Trophoblast cell (in vitro differentiated cells and primary cell): Measurements from ENCODE around the gene TNRC6C.

ENCODE experiments used
- DNase-seq, 2 donors: peaks; one replicate each; pipeline ENCODE4 v3.0.0-alpha.2; 2016
- H2AFZ ChIP-seq: 2 replicates; pipeline ENCODE4 v1.6.1; 2013; ENCODE audit warnings: low read length, moderate library complexity, mild to moderate bottlenecking; ENCODE audit not compliant: insufficient read depth, poor library complexity
- H2AK5ac ChIP-seq: 2 replicates; pipeline ENCODE4 v1.6.1; 2013; ENCODE audit warnings: mild to moderate bottlenecking, low read length
- H2BK120ac ChIP-seq: 2 replicates; pipeline ENCODE4 v1.6.1; 2013; ENCODE audit warnings: low read length, mild to moderate bottlenecking, moderate library complexity; ENCODE audit not compliant: insufficient read depth, poor library complexity
- H2BK12ac ChIP-seq: 2 replicates; pipeline ENCODE4 v1.6.1; 2013; ENCODE audit warnings: mild to moderate bottlenecking, low read length, moderate library complexity
- H2BK5ac ChIP-seq: 2 replicates; pipeline ENCODE4 v1.6.1; 2013; ENCODE audit warnings: low read length, low read depth, moderate library complexity, mild to moderate bottlenecking; ENCODE audit not compliant: poor library complexity
- H3K14ac ChIP-seq: 2 replicates; pipeline ENCODE4 v1.6.1; 2013; ENCODE audit warnings: mild to moderate bottlenecking, low read length
- H3K18ac ChIP-seq: 2 replicates; pipeline ENCODE4 v1.6.1; 2013; ENCODE audit warnings: mild to moderate bottlenecking, low read length
- H3K23ac ChIP-seq: 2 replicates; pipeline ENCODE4 v1.6.1; 2013; ENCODE audit warnings: low read length
- H3K27ac ChIP-seq: 2 replicates; pipeline ENCODE4 v1.5.1; 2013; ENCODE audit warnings: low read depth, mild to moderate bottlenecking, inconsistent platforms, low read length, moderate library complexity
- H3K27me3 ChIP-seq: 2 replicates; pipeline ENCODE4 v1.6.1; 2013; ENCODE audit warnings: inconsistent platforms, mild to moderate bottlenecking, low read length, moderate library complexity; ENCODE audit not compliant: insufficient read depth
- H3K36me3 ChIP-seq, 2 experiments: 1 replicate in 1 of 2; 2 replicates in 1 of 2; pipeline ENCODE4 v1.6.1; 2013; ENCODE audit warnings: low read length in 2 of 2, mild to moderate bottlenecking in 2 of 2, moderate library complexity in 1 of 2; ENCODE audit not compliant: insufficient read depth in 2 of 2, control insufficient read depth in 1 of 2
- H3K4ac ChIP-seq: 2 replicates; pipeline ENCODE4 v1.6.1; 2013; ENCODE audit warnings: low read depth, mild to moderate bottlenecking, low read length, moderate library complexity
- H3K4me1 ChIP-seq, 2 experiments: 1 replicate in 1 of 2; 2 replicates in 1 of 2; pipeline ENCODE4 v1.6.1; 2013; ENCODE audit warnings: low read length in 2 of 2, mild to moderate bottlenecking in 2 of 2, moderate library complexity in 1 of 2; ENCODE audit not compliant: insufficient read depth in 2 of 2, control insufficient read depth in 1 of 2
- H3K4me2 ChIP-seq: 2 replicates; pipeline ENCODE4 v1.6.1; 2013; ENCODE audit warnings: inconsistent platforms, mild to moderate bottlenecking, low read length, moderate library complexity
- H3K4me3 ChIP-seq: 2 replicates; pipeline ENCODE4 v1.5.1; 2013; ENCODE audit warnings: mild to moderate bottlenecking, low read depth, low read length, inconsistent platforms
- H3K79me1 ChIP-seq: one replicate; pipeline ENCODE4 v1.6.1; 2013; ENCODE audit warnings: low read length
- H3K79me2 ChIP-seq: 2 replicates; pipeline ENCODE4 v1.6.1; 2013; ENCODE audit warnings: low read length, mild to moderate bottlenecking; ENCODE audit not compliant: control insufficient read depth, insufficient read depth, poor library complexity
- H3K9ac ChIP-seq: 2 replicates; pipeline ENCODE4 v1.6.1; 2013; ENCODE audit warnings: mild to moderate bottlenecking, low read length
- H3K9me3 ChIP-seq: 2 replicates; pipeline ENCODE4 v1.6.1; 2013; ENCODE audit warnings: low read depth, mild to moderate bottlenecking, control low read depth, inconsistent platforms, low read length; ENCODE audit not compliant: insufficient read depth
- H4K12ac ChIP-seq: 2 replicates; pipeline ENCODE4 v1.6.1; 2013; ENCODE audit warnings: low read depth, mild to moderate bottlenecking, low read length, moderate library complexity
- H4K8ac ChIP-seq: 2 replicates; pipeline ENCODE4 v1.6.1; 2013; ENCODE audit warnings: low read depth, mild to moderate bottlenecking, low read length, moderate library complexity
- H4K91ac ChIP-seq: one replicate; pipeline ENCODE4 v1.6.1; 2013; ENCODE audit warnings: low read depth, mild to moderate bottlenecking, low read length, moderate library complexity
- WGBS: extraction: QIAGEN DNeasy Blood & Tissue Kit; methylation state at CpG from one replicate; pipeline ENCODE4 v1.1.7; 2013; ENCODE audit warnings: missing lambda C conversion rate; ENCODE audit not compliant: insufficient read length, insufficient coverage; ENCODE audit errors: extremely low coverage; 5-methylcytosine and 5-hydroxymethylcytosine counted together

The TNRC6C gene

GRCh38 chr17:77962348-77962747 lies 3.8 kb downstream of the TNRC6C start:
- no peak overlapping the region for H4K8ac ChIP-seq
- no peak for DNase-seq
- H2BK12ac ChIP-seq: no peak overlapping the region
- no peak overlapping the region for H4K12ac ChIP-seq
- H3K27ac ChIP-seq: no peak overlapping the region
- H3K4me3 ChIP-seq: no peak overlapping the region
- H3K4me1 ChIP-seq: peaks cover 15 to 17% of the 10 kb centered on the region in 2 experiments
- no peak overlapping the region for H2BK5ac ChIP-seq
- peaks cover 2% of the 10 kb centered on the region for H3K79me2 ChIP-seq
- no peak overlapping the region for H3K4ac ChIP-seq
- H3K18ac ChIP-seq: no peak overlapping the region
- peaks cover 3% of the 10 kb centered on the region for H3K79me1 ChIP-seq
- no peak overlapping the region for H2AK5ac ChIP-seq
- H2AFZ ChIP-seq: no peak overlapping the region
- no peaks in the 10 kb centered on the region for H3K36me3 ChIP-seq
- H3K27me3 ChIP-seq: peaks cover 23% of the 10 kb centered on the region
- H3K14ac ChIP-seq: no peak overlapping the region
- WGBS: no CpG with 5 or more reads among the region's 6 CpGs
- H3K23ac ChIP-seq: no peak overlapping the region
- no peaks in the 10 kb centered on the region for H3K9me3 ChIP-seq
- no peak overlapping the region for H2BK120ac ChIP-seq
- no peak overlapping the region for H3K4me2 ChIP-seq
- no peak overlapping the region for H3K9ac ChIP-seq
- H4K91ac ChIP-seq: no peak overlapping the region

GRCh38 chr17:77963441-77963840 lies 4.9 kb downstream of the TNRC6C start:
- Histone ChIP-seq H3K27me3 (peaks cover 17% of the 10 kb centered on the region), H2BK12ac (no peak overlapping the region), H3K79me1 (no peaks in the 10 kb centered on the region), H3K14ac (no peak overlapping the region), H3K4me3 (no peak overlapping the region), H3K23ac (no peak overlapping the region), H3K9ac (no peak overlapping the region), H3K4ac (no peak overlapping the region), H2AK5ac (no peak overlapping the region), H3K4me2 (no peak overlapping the region), H4K8ac (no peak overlapping the region), H3K36me3 (no peaks in the 10 kb centered on the region), H3K9me3 (no peaks in the 10 kb centered on the region), H3K4me1 (peaks cover 8 to 10% of the 10 kb centered on the region in 2 experiments), H2AFZ (no peak overlapping the region), H4K91ac (no peak overlapping the region), H4K12ac (no peak overlapping the region), H3K79me2 (peaks cover 2% of the 10 kb centered on the region), H3K18ac (no peak overlapping the region), H3K27ac (no peak overlapping the region), H2BK120ac (no peak overlapping the region), H2BK5ac (no peak overlapping the region)
- DNase-seq: peak in 1 of 2 donors; percentile 21
- WGBS: no CpG with 5 or more reads among the region's 2 CpGs

- Histone ChIP-seq H3K23ac (no peak overlapping the region), H4K91ac (no peak overlapping the region), H4K8ac (no peak overlapping the region), H2BK5ac (no peak overlapping the region), H3K14ac (no peak overlapping the region), H3K79me2 (no peaks in the 10 kb centered on the region), H4K12ac (no peak overlapping the region), H3K9ac (no peak overlapping the region), H3K27me3 (peaks cover 3% of the 10 kb centered on the region), H3K18ac (no peak overlapping the region), H2BK120ac (no peak overlapping the region), H2AK5ac (no peak overlapping the region), H2BK12ac (no peak overlapping the region), H3K4me1 (peaks cover 0 to under 1% of the 10 kb centered on the region in 2 experiments), H3K4me3 (no peak overlapping the region), H3K9me3 (no peaks in the 10 kb centered on the region), H3K36me3 (no peaks in the 10 kb centered on the region), H2AFZ (no peak overlapping the region), H3K4ac (no peak overlapping the region), H3K27ac (no peak overlapping the region), H3K79me1 (no peaks in the 10 kb centered on the region), H3K4me2 (no peak overlapping the region)
- WGBS: no CpG with 5 or more reads among the region's 3 CpGs
- DNase-seq: no peak
These were observed 6.8 kb downstream of the TNRC6C start for GRCh38 chr17:77965352-77965751.

GRCh38 chr17:77966476-77966875 lies 8.0 kb downstream of the TNRC6C start:
- no peak overlapping the region for H3K23ac ChIP-seq
- no peaks in the 10 kb centered on the region for H3K9me3 ChIP-seq
- no peak overlapping the region for H4K91ac ChIP-seq
- H2AFZ ChIP-seq: no peak overlapping the region
- H3K79me1 ChIP-seq: no peaks in the 10 kb centered on the region
- H3K14ac ChIP-seq: no peak overlapping the region
- no peaks in the 10 kb centered on the region for H3K79me2 ChIP-seq
- H3K27me3 ChIP-seq: no peaks in the 10 kb centered on the region
- no peak overlapping the region for H3K4ac ChIP-seq
- H3K9ac ChIP-seq: no peak overlapping the region
- no peak overlapping the region for H2BK5ac ChIP-seq
- H2AK5ac ChIP-seq: no peak overlapping the region
- no peaks in the 10 kb centered on the region for H3K4me1 ChIP-seq
- H2BK120ac ChIP-seq: no peak overlapping the region
- DNase-seq: no peak
- H3K18ac ChIP-seq: no peak overlapping the region
- no peaks in the 10 kb centered on the region for H3K36me3 ChIP-seq
- H3K27ac ChIP-seq: no peak overlapping the region
- no peak overlapping the region for H3K4me2 ChIP-seq
- no peak overlapping the region for H2BK12ac ChIP-seq
- no peak overlapping the region for H4K12ac ChIP-seq
- H4K8ac ChIP-seq: no peak overlapping the region
- no CpG with 5 or more reads among the region's 2 CpGs for WGBS
- H3K4me3 ChIP-seq: no peak overlapping the region
